ENCODE results near the gene RNF4.
"Not testable (repeated sequence)": the region's sequence is repeated elsewhere in the genome, so short reads cannot be mapped to it uniquely, and the experiment has no call there.

The RNF4 gene

DNA sequence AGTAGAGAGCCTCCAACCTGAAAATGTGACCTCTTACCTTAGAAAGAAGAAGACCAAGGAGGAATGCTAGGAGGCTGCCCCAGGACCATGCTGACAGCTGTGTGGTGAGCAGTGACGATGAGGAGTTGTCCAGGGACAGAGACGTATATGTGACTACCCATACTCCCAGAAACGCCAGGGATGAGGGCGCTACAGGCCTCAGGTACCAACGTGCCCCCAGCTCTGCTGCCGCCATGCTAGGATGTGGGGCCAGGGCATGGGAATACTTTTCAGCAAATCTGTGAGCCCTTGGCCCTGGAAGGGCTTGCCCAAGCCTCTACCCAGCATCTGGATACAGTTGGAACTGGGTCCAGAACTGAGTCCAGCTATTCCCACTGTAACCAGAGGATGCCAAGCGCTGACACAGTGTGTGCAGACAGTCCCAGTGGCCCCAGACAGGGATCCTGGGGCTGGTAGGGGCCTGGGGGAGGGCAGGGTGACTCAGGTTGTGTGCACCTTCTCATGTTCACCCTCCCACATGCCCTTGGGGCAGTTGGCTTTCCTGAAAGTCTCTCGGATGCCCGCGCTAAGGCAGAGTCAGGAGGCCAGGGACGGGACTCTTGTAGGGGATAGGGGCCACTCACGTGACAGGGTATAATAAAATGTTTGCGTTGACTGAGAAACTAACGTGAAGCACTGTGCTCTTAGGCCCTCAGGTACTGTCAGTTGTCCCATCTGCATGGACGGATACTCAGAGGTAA lies 43.7 kb downstream of the RNF4 start:
- DNase-seq, result peak in 3 of 10 donors; percentile 35 to 56 (median 56)
- intact Hi-C loops (cut with DNase I), result no loop called here

- intact Hi-C loops (cut with DNase I), result not testable (repeated sequence)
Measured at GRCh38 chr4:2514193-2514592, 45.3 kb downstream of the RNF4 start.

GRCh38 chr4:2514944-2515343 lies 46.0 kb downstream of the RNF4 start:
- intact Hi-C loops (cut with DNase I), result not testable (repeated sequence)
- DNase-seq, result peak in 1 of 10 donors; percentile 3

More at GRCh38 chr4:2514193-2514592, 45.3 kb downstream of the RNF4 start:
- peak in 2 of 10 donors; percentile 5 to 35 for DNase-seq

- peak in 3 of 10 donors; percentile 31 to 60 (median 57) for DNase-seq
- intact Hi-C loops (cut with DNase I), result no loop called here
Measured at GRCh38 chr4:2515830-2516550, 47.1 kb downstream of the RNF4 start.

DNA sequence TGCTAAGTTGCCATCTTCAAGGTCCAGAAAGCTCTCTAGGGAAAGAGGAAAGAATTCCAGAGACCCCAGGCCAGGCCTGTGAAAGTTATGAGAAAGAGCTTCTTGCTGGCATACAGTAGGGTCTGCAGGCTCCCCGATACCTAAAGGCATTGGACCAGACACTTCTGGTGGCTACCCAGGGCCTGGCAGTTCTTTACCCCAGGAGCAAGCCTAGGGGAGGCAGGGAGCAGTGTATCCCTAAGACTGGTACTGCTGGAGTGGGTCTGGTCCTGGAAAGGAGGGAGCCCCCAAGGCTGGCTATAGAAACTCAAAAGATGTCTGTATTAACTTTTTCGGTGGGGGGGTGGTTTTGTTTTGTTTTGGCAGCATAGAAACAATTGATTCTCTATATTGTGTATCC lies 47.7 kb downstream of the RNF4 start:
- intact Hi-C loops (cut with DNase I), result no loop called here
- peak in 3 of 10 donors; percentile 2 to 39 (median 15) for DNase-seq

- peak in 2 of 10 donors; percentile 8 to 10 for DNase-seq
- intact Hi-C loops (cut with DNase I), result no loop called here
Measured at GRCh38 chr4:2526559-2526958, 57.7 kb downstream of the RNF4 start.

DNA sequence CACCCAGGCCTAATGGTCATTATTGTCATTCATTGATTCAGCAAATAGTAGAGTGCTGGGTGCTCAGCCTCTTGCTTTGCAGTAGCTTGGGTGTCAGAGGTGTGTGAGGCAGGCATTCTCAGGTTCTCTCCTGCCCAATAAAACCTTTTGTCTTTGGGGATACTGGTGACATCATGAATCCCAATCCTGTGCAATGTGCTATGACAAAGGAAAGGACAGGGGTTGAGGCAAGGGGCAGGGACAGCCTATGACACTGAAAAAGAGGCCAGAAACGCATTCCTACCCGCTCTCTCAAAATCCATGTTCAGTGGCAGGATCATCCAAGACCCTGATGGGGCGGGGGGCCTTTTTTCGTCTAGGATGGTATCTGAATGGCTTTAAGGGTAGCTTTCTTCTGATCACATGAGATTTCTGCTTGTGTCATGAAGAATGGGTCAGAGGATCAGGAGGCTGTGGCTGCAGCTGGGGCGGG lies 66.0 kb downstream of the RNF4 start:
- DNase-seq, result no peak
- intact Hi-C loops (cut with DNase I), result loop anchor here (5.0 kb wide), 3 partner anchors 118 to 273 kb away; partner anchors contain the start of genes CFAP99, MXD4, TNIP2 and ZFYVE28

GRCh38 chr4:2535376-2536192 lies 66.7 kb downstream of the RNF4 start:
- intact Hi-C loops (cut with DNase I), result loop anchor here (1.0 to 5.0 kb wide), 6 partner anchors 67 to 427 kb away; partner anchors contain the start of genes CFAP99, GRK4, HAUS3 and MXD4
- peak; percentile 32 to 92 (median 52) for DNase-seq

- DNase-seq, result peak; percentile 97 to 100 (median 100)
- intact Hi-C loops (cut with DNase I), result loop anchor here (1.0 to 5.0 kb wide), 6 partner anchors 68 to 426 kb away; partner anchors contain the start of genes CFAP99, GRK4, HAUS3 and MXD4
Measured at GRCh38 chr4:2536193-2537010, 67.5 kb downstream of the RNF4 start, which contains the start of gene FAM193A. Gene FAM193A (plus strand): TSS chr4:2536647. CDS start chr4:2536916, 269 bp downstream.

- intact Hi-C loops (cut with DNase I), result loop anchor here (2.0 to 5.0 kb wide), 5 partner anchors 120 to 426 kb away; partner anchors contain the start of genes CFAP99, GRK4, HAUS3 and MXD4
Measured at GRCh38 chr4:2537011-2537830, 68.3 kb downstream of the RNF4 start.

GRCh38 chr4:2543580-2544191 lies 74.8 kb downstream of the RNF4 start:
- peak in 1 of 10 donors; percentile 45 for DNase-seq
- intact Hi-C loops (cut with DNase I), result not testable (repeated sequence)

More at GRCh38 chr4:2537011-2537830, 68.3 kb downstream of the RNF4 start:
- peak; percentile 21 to 90 (median 31) for DNase-seq

DNA sequence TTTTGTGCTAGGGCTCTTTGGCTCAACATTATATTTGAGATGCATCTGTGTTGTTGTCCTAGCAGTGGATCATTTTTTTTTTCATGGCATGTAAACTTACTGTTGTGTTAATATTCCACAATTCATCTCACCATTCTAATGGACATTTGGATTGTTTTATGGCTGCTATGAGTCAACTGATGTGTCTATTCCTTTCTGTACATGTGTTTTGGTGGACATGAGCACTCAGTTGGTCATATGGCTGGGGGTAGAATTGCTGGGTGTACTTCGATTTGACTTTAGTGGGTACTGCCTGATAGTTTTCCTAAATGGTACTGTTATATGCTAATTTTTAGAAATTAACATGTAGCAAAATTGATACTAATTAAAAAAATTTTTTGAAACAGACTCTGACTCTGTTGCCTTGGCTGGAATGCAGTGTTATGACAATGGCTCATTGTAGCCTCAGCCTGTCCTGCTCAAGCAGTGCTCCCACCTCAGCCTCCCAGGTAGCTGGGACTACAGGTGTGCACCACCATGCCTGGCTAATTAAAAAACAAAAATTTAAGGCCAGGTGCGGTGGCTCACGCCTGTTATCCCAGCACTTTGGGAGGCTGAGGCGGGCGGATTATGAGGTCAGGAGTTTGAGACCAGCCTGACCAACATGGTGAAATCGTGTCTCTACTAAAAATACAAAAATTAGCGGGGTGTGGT lies 76.6 kb downstream of the RNF4 start:
- intact Hi-C loops (cut with DNase I), result no loop called here
- peak in 2 of 10 donors; percentile 16 to 22 for DNase-seq

DNA sequence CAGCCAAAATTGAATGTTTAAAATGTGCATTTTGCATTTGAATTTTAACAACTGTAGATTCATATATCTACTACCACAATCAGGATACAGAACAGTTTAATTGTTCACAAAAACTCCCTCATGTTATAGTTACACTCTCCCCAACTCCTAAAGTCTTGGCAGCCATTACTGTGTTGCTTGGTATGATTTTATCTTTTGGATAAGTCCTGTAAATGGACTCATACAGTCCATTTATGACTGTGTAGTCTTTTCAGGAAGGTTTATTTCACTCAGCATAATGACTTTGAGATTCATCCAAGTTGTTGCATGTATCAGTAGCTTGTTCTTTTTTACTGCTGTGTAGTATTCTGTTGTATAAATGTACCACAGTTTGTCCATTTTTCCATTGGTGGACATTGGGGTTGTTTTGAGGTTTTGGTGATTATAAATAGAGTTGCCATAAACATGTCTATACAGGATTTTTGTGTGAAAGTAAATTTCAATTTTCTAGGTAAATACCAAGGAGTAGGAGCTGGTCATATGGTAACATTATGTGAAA lies 77.4 kb downstream of the RNF4 start:
- no peak for DNase-seq
- intact Hi-C loops (cut with DNase I), result no loop called here

GRCh38 chr4:2546961-2547691 lies 78.2 kb downstream of the RNF4 start:
- DNase-seq, result peak in 1 of 10 donors; percentile 27
- intact Hi-C loops (cut with DNase I), result not testable (repeated sequence)

DNA sequence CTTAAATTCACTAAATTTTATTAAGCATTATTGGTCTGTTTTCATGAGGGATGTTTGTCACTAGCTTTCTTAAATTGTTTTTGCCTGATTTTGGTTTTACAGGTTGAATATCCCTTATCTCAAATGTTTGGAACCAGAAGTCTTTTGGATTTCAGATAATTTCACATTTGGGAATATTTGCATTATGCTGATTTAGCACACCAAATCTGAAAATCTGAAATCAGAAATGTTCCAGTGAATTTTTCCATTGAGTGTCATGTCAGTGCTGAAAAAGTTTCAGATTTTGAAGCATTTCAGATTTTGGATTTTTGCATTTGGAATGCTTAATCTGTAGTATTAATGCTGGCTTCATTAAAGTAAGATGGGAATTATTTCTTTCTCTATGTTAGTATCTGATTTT lies 82.2 kb downstream of the RNF4 start:
- no peak for DNase-seq
- intact Hi-C loops (cut with DNase I), result no loop called here

GRCh38 chr4:2552806-2553205 lies 83.9 kb downstream of the RNF4 start:
- DNase-seq, result peak in 1 of 10 donors; percentile 43
- intact Hi-C loops (cut with DNase I), result no loop called here
